ENCODE results near the gene ST6GALNAC2.

- TF ChIP-seq, protein P1, sequence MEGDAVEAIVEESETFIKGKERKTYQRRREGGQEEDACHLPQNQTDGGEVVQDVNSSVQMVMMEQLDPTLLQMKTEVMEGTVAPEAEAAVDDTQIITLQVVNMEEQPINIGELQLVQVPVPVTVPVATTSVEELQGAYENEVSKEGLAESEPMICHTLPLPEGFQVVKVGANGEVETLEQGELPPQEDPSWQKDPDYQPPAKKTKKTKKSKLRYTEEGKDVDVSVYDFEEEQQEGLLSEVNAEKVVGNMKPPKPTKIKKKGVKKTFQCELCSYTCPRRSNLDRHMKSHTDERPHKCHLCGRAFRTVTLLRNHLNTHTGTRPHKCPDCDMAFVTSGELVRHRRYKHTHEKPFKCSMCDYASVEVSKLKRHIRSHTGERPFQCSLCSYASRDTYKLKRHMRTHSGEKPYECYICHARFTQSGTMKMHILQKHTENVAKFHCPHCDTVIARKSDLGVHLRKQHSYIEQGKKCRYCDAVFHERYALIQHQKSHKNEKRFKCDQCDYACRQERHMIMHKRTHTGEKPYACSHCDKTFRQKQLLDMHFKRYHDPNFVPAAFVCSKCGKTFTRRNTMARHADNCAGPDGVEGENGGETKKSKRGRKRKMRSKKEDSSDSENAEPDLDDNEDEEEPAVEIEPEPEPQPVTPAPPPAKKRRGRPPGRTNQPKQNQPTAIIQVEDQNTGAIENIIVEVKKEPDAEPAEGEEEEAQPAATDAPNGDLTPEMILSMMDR (IDR thresholded peaks at IDR 0.05): no peak
- no peak for TF ChIP-seq POLR2A (IDR thresholded peaks at IDR 0.05)
Observed at GRCh38 chr17:76625496-76625895, 39.8 kb upstream of the ST6GALNAC2 start.
